H54 (cell line): ENCODE results near the gene IGIP.
A peak's percentile ranks its signal among the peaks of the same experiment; 100 is the strongest.

Experiments used
- DNase-seq: peaks from one replicate; pipeline ENCODE4 v3.0.0; 2011; ENCODE audit warnings: low spot score, mixed read lengths; ENCODE audit not compliant: insufficient read length
- FAIRE-seq: peaks from 3 replicates; lab custom pipeline; 2011; peaks lifted over from hg19 to GRCh38; lab: Jason Lieb, UNC
- POLR2A ChIP-seq: IDR thresholded peaks from 2 replicates; pipeline ENCODE4 v1.6.1; 2011; ENCODE audit warnings: low read depth, mild to moderate bottlenecking, low read length

Gene IGIP

DNA sequence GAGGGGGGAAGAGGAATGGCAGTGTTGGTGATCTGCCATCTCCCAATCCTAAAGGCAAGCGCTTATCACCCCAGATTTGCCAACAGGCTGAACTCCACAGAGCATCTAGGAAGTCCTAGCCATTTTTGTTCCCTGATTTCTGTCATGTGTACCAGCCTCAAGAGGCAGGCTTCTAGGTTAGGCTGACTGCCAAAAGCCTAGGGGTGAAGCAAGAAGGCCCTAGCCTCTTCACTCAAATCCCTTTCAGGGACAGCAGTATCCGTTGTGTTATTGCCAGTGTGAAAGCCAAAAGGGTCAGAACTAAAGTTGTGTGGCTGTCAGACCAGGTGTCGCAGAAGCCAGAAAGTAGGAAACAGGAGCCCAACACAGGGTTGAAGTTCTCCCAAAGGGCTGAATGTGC is 14.7 kb downstream of the IGIP start:
- DNase-seq (no peak), FAIRE-seq (no peak)
- no peak for TF ChIP-seq POLR2A

DNA sequence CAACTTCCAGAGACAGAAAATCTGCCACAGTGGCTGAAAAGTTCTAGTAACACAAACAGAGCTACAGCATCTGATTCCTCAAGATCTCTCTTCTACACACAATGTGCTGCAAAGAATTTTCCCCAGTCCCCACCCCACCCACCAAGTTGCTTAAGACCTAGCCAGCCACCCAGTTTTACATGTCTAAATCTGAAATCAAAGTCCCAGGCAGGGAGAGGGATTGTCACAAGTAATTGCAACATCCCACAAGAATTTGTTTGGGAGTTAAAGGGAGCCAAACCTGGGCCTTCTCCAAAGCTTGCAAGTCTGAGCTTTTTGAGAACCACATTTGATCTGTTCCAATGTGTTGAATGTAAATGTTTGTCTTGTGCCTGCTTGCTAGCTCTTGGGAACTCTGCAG is 15.5 kb downstream of the IGIP start:
- DNase-seq (no peak), FAIRE-seq (no peak)
- no peak for TF ChIP-seq POLR2A

- FAIRE-seq = no peak
- DNase-seq = no peak
- TF ChIP-seq POLR2A = no peak
Measured at GRCh38 chr5:140142246-140142645, 16.5 kb downstream of the IGIP start.

DNA sequence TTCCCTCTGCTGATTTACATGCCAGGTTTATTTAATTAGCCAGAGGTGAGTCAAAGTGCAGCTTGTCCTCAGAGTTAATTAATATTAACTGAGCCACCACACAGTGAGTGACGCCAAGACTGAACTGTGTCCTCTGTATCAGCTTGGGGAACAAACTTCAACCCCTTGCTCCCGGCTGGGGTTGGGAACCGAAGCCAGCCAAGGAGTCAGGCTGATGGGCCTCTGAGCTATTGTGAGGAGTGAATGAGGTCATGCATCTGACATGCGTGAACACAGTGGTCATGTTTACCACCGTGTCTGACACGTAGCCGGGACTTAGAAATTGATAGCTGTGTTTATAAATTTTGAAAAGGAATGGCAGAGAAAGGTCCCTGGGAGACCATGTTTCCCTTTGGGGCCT is 17.1 kb downstream of the IGIP start:
- FAIRE-seq (no peak), DNase-seq (no peak)
- no peak for TF ChIP-seq POLR2A

DNA sequence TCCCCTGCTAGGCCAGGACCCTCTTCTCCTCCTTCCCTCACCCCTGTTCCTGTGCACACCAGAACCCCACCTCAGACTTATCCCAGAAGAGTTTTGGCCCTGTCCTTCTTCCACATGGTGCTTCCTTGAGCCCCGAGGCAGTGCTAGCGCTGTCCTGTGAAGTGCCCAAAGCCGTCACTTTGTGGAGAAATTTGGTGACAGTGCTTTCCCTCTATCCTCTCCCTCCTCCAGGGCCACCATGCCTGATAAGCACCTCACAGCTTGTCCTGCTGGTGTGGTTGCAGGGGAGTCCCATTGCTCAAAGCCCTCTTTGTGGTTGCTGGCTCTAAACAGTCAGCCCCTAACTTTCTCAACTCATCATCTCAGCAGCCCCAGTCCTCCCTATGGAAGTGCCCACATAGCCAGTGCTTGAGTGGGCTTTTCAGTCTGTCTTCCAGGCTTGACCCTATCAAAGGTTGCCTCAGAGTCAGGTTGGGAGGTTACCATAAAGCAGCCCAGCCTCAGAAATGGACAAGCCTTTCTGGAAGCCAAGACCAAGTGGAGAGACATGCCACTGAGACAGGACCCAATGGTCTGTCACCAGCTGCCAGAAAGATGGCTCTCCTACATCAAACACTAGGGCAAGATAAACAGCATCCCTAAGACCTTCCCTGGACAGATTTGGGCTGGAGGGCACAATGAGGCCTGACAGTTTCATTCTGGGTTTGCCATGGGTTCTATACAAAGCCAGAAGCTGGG is 18.0 kb downstream of the IGIP start:
- FAIRE-seq = no peak
- DNase-seq = no peak
- no peak for TF ChIP-seq POLR2A

- DNase-seq (no peak), FAIRE-seq (no peak)
- no peak for TF ChIP-seq POLR2A
Measured at GRCh38 chr5:140145256-140145655, 19.5 kb downstream of the IGIP start.

DNA sequence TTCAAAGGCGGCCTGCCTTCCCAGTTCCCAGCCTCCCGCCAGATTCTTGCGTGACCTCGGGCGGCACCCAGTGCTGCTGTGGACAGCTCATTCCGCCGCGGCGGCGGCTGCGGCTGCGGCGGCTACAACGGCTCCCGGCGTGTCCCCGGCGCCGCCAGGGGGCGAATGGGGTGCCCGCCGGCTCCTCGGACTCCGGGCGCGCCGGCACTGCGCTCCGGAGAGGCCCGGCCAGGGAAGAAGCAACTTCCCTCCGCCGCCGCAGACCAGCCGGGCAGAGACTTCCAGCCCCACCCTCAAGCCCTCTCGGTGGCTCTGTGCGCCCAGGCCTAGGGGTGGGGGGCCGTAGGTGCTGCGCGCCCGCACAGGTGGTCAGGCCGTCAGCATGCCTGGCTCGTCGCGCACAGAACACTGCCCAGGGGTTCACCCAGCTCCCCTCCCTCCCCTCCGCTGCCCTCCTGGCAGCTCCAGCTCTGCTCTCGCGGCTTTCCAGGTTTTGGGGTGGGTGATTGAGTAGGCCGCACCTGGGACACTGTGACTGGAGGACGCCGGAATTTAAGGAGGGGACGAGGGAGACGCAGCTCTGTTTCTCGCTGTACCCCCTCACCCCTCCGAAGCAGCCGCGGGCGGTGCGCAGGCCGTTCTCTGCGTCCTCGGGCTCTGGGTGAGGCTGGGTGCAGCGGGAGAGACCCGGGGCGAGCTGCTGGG is 20.2 kb downstream of the IGIP start:
- DNase-seq (no peak), FAIRE-seq (no peak)
- TF ChIP-seq POLR2A = no peak

GRCh38 chr5:140146523-140146842 is 20.7 kb downstream of the IGIP start:
- no peak for FAIRE-seq
- no peak for DNase-seq
- TF ChIP-seq POLR2A = no peak

DNA sequence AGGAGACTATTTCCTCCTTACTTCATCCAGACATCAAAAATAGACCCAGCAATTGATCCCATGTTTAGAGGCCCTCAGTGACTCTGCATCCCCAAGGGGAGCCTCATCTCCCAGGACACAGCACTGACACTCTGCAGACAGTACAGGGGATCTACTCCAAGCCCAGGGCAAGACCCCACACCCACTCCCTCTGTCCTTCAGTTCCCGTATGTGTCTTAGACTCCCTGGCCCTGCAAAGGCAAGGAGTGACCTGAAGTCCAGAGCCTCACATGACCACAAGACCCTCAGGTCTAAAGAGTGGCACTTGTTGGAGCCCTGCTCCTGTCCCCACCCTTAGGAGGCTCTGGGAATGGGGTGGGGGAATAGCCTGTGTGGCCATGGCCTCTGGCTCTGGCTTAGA is 21.7 kb downstream of the IGIP start:
- DNase-seq = no peak

DNA sequence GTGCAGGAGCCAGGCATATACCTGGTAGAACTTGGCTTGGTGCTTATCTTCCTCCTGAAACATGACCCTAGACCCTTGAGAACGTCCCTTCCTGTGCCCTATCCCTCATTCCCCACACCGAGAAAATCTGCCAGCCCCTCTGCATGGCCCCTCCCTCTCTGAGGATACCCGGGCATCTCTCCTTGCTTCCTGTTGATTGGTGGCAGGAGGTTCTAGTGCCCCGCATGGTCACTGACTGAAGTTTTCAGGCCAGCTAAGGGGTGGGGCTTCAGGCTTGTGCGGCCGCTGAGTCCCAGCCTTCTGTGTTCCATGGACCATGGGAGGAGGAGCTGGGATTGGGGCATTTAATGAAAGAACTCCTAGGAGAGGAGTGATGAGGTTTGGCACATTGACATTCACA is 22.8 kb downstream of the IGIP start:
- no peak for FAIRE-seq
- peak; percentile 42 for DNase-seq
- TF ChIP-seq POLR2A = no peak

More for the DNA sequence above, 21.7 kb downstream of the IGIP start:
- no peak for FAIRE-seq
- no peak for TF ChIP-seq POLR2A

DNA sequence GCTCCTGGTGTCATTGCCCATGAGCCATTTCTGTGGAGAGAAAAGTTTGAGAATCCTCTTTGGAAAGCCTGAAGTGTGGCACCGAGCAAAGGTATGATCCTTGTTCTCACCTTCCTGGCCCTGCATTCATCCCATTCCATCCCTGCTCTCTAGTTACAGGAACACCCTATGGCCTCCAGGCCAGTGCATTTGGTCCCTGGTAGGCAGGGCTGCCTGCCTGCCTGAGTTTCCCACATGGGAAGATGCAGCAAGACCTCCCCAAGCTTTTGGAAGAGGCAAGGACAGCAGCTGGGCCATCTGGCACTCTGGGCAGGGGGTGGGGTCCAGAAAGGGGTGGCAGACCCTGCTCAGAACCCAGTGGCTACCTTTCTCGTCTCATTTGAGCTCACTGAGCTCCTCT is 24.5 kb downstream of the IGIP start:
- no peak for DNase-seq
- TF ChIP-seq POLR2A = no peak
- FAIRE-seq = no peak

DNA sequence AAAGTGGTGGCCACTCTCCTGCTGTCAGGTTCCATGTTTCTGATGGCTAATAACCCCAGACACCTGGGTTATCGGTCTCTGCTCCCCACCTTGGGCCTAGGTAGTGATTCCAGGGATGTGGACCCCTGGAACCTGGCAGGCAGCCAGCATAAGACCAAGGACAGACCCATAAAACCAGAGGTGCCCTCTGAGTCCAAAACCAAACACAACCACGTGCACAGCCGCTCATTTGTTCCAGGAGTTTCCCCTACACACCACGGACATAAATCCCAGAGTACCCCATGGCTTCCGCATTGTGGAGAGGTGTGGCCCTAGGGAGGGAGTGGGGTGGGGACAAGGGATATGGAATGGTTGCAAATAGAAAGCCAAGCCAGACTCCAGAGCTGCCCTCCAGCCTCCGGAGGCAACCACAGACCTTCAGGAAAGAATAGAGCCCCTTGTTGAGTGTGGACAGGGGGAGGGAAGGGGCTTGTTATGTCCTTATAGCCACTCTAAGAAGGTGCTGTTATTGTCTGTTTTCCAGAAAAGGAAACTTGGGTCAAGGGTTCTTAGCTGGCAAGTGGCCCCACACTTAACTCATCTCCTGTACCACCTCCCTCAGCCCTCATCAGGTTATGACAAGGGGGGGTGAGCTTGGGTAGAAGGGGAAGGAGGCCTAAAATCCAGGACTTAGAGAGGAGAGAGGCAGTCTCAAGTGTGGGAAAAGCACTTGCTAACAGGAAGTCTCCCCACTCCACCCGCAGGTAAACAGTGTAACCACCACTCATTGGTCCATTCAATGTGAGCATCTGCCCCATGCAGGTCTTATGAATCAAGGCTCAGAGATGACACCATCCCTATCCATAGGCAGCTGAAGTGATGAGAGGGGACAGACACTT is 25.6 kb downstream of the IGIP start:
- DNase-seq = no peak
- FAIRE-seq = no peak
- TF ChIP-seq POLR2A = no peak

- TF ChIP-seq POLR2A = no peak
- DNase-seq (no peak), FAIRE-seq (no peak)
Measured at GRCh38 chr5:140152022-140152999, 26.6 kb downstream of the IGIP start.
